Measurements from ENCODE around the gene MTM1. TPM values are rescaled to one million over a fixed set of nuclear protein-coding genes. Genes with fewer than 3 reads are reported as not detected.

MTM1 gene
- total RNA-seq, 6 experiments from 2014 or later, result 8.1 to 12.2 (median 10.0) TPM

DNA sequence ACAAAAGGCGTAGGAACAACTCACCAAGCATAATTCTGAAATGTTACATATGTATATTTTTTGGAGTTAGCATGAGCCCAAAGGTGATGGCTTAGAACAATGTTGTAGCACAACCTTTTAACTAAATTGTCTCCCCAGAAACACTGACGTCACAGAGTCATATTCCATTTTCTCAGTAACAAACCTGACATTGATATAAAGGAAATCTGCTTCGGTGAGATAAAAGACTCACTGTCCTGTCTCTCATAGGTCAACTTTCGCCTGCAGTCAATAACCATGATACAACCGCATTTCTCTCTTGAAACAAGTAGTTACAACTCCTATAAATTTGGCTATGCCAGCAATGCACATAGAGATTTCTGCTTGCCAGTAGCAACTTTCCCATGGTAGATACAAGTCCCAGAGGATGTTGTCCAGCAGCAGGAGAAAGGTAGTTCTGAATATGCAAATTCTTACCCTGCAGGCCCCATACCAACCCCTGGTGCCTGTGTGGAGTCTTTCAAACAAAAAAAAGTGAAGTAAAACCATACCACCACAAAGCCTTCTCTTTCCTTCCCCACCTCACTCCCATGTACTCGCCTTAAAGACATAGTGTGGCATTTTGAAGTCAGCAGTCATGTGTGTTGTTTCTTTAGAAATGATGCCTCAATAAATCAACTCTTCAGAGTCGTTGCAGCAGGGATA lies 47.9 kb downstream of the MTM1 start:
- H3K27me3 Mint-ChIP-seq (ENCODE audit: insufficient read depth), result no peaks in the 10 kb centered on the region
- DNase-seq, result no peak
- H3K27ac Mint-ChIP-seq, result no peak overlapping the region
- H3K4me1 Mint-ChIP-seq (ENCODE audit: low read depth), result peaks cover 7% of the 10 kb centered on the region
- H3K9me3 Mint-ChIP-seq, result no peaks in the 10 kb centered on the region
- H3K36me3 Mint-ChIP-seq (ENCODE audit: low read depth), result peaks cover 18% of the 10 kb centered on the region
- TF ChIP-seq, protein P1, sequence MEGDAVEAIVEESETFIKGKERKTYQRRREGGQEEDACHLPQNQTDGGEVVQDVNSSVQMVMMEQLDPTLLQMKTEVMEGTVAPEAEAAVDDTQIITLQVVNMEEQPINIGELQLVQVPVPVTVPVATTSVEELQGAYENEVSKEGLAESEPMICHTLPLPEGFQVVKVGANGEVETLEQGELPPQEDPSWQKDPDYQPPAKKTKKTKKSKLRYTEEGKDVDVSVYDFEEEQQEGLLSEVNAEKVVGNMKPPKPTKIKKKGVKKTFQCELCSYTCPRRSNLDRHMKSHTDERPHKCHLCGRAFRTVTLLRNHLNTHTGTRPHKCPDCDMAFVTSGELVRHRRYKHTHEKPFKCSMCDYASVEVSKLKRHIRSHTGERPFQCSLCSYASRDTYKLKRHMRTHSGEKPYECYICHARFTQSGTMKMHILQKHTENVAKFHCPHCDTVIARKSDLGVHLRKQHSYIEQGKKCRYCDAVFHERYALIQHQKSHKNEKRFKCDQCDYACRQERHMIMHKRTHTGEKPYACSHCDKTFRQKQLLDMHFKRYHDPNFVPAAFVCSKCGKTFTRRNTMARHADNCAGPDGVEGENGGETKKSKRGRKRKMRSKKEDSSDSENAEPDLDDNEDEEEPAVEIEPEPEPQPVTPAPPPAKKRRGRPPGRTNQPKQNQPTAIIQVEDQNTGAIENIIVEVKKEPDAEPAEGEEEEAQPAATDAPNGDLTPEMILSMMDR (IDR thresholded peaks at IDR 0.05), result no peak
- H3K4me3 Mint-ChIP-seq, result no peak overlapping the region

DNA sequence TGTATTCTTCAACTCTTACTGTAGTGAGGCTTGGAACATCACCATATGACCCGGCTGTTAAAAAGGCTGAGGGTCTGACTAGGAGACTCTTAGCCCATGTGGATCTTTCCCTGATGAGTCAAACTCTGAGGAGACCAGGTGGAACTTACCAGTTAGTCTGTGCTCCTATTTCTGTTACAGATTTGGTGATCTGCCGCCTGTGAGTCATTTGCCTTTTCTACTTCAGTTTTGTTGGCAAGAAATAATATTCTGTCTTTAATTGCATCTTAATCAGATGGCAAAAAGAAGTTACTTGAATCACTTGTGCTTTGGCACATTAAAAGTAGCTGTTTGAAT lies 48.4 kb downstream of the MTM1 start:
- H3K27me3 Mint-ChIP-seq (ENCODE audit: insufficient read depth), result no peaks in the 10 kb centered on the region
- no peak overlapping the region for H3K27ac Mint-ChIP-seq
- DNase-seq, result no peak
- H3K4me3 Mint-ChIP-seq, result no peak overlapping the region
- TF ChIP-seq, protein P1 (IDR thresholded peaks at IDR 0.05), result no peak
- peaks cover 23% of the 10 kb centered on the region for H3K36me3 Mint-ChIP-seq (ENCODE audit: low read depth)
- no peaks in the 10 kb centered on the region for H3K9me3 Mint-ChIP-seq
- peaks cover 7% of the 10 kb centered on the region for H3K4me1 Mint-ChIP-seq (ENCODE audit: low read depth)

DNA sequence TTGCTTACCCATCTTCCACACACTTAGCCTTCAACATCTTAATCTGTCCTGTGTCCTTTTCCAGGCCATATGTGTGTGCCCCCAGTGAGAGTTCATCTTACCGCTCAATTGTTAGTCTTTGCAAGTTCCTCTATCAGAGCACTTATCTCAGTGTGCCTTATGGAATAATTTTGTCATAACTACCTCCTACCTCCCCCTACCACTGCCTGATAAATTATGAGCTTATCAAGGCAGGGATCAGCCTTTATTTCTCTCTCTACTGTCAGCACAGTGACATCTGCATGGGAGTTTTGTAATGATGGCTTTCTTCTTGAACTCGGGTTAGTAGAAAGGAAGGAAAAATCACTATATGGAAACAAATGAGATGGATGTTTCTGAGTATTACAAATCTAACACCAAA lies 53.2 kb downstream of the MTM1 start:
- no peak for DNase-seq
- Mint-ChIP-seq H3K4me3 (no peak overlapping the region), H3K4me1 (ENCODE audit: low read depth) (peaks cover 5% of the 10 kb centered on the region), H3K36me3 (ENCODE audit: low read depth) (peaks cover 17% of the 10 kb centered on the region; the same call in 1 of the 2 replicates), H3K27me3 (ENCODE audit: insufficient read depth) (no peaks in the 10 kb centered on the region), H3K9me3 (no peaks in the 10 kb centered on the region), H3K27ac (no peak overlapping the region)
- TF ChIP-seq, protein P1 (IDR thresholded peaks at IDR 0.05), result no peak

DNA sequence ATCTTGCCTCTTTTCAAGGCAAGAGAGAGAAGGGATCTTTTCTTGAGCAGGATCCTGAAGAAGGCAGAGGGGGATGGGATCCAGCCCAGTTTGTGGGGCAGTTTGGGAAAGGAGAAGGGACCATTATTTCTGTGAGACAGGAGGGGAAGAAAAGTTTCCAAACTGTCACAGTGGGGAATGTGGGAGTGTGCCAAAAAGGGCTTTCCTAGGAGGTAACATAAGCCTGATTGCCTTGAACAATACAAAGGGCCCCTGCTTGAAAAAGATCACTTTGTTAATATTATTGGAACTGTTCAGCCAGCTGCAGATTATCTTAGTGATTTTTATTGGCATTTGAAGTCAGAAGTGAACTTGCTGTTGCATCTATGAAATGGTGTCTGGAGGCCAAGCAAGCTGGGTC lies 55.2 kb downstream of the MTM1 start:
- TF ChIP-seq, protein P1 (IDR thresholded peaks at IDR 0.05), result no peak

DNA sequence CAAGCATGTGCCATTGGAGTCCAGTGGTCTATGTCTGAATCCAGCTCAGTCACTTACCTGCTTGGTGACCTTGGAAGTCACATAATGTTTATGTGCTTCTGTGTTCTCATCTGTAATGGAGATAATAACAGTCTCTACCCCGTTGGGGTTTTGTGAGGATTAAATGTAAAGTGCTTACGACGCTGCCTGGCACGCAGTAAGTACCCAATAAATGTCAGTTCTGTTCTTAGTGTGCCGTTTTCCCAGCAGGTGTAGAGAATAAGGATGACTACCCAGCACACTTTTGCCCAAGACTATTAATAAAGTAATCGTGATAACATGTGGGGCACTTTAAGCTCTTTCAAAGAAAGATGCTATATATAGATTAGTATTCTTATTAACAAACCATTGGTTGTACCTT lies 56.7 kb downstream of the MTM1 start:
- H3K36me3 Mint-ChIP-seq (ENCODE audit: low read depth), result peaks cover 22% of the 10 kb centered on the region
- no peak for DNase-seq

More for the DNA sequence above, 55.2 kb downstream of the MTM1 start:
- Mint-ChIP-seq H3K27me3 (ENCODE audit: insufficient read depth) (no peaks in the 10 kb centered on the region), H3K4me3 (no peak overlapping the region), H3K36me3 (ENCODE audit: low read depth) (peaks cover 15% of the 10 kb centered on the region; the same call in 1 of the 2 replicates), H3K27ac (no peak overlapping the region), H3K4me1 (ENCODE audit: low read depth) (peaks cover 6% of the 10 kb centered on the region), H3K9me3 (no peaks in the 10 kb centered on the region)
- DNase-seq, result no peak

More for the DNA sequence above, 56.7 kb downstream of the MTM1 start:
- Mint-ChIP-seq H3K4me1 (ENCODE audit: low read depth) (peaks cover 6% of the 10 kb centered on the region), H3K9me3 (no peaks in the 10 kb centered on the region), H3K4me3 (no peak overlapping the region), H3K27me3 (ENCODE audit: insufficient read depth) (no peaks in the 10 kb centered on the region; the same call in 1 of the 2 replicates), H3K27ac (no peak overlapping the region)
- TF ChIP-seq, protein P1 (IDR thresholded peaks at IDR 0.05), result no peak
